B cell (primary cell): Measurements from ENCODE around the gene SUGCT. TPM values are rescaled to one million over a fixed set of nuclear protein-coding genes. Genes with fewer than 3 reads are reported as not detected.

Experiments
- ATAC-seq: fragments of 200-7000 bp; cut with Tn5 transposase; one replicate; pipeline ENCODE4 v1.10.0; 2021; ENCODE audit warnings: low read depth, mild to moderate bottlenecking, moderate number of reproducible peaks, moderate library complexity
- CTCF ChIA-PET: fragments of 350-600 bp; sonication (Branson Sonifier 250); formaldehyde crosslinking; loops from one replicate; lab custom pipeline; 2021; ENCODE audit warnings: antibody characterized with exemption, inconsistent platforms; lab: Charles Lee
- POLR2A ChIA-PET: fragments of 350-600 bp; sonication (Branson Sonifier 250); formaldehyde crosslinking; loops from one replicate; lab custom pipeline; 2021; ENCODE audit warnings: antibody characterized with exemption; lab: Charles Lee
- DNase-seq: peaks from one replicate; pipeline ENCODE4 v3.0.0; 2013
- H2AFZ ChIP-seq: 2 replicates; pipeline ENCODE4 v1.6.1; 2012; ENCODE audit warnings: mild to moderate bottlenecking, low read depth, low read length; ENCODE audit not compliant: insufficient read depth, poor library complexity, severe bottlenecking
- H3K27ac ChIP-seq, 2 donors: 1 replicate in 1 of 2; 2 replicates in 1 of 2; pipeline ENCODE4 v1.5.1; 2012 to 2013; ENCODE audit warnings: low read length in 2 of 2, mild to moderate bottlenecking in 2 of 2, moderate library complexity in 1 of 2
- H3K27me3 ChIP-seq, 4 experiments: fragments of 200-600 bp in 1 of 4; sonication (generic) in 1 of 4; replicated peaks in 1 of 4; 1 replicate in 2 of 4; 2 replicates in 2 of 4; pipeline versions ENCODE4 v1.6.1 to v1.7.0; 2013 to 2016; ENCODE audit warnings: low read length in 3 of 4, mild to moderate bottlenecking in 2 of 4, mixed read lengths in 1 of 4, moderate library complexity in 1 of 4; ENCODE audit not compliant: insufficient read depth in 4 of 4, control insufficient read depth in 3 of 4; ENCODE audit errors: control extremely low read depth in 1 of 4
- H3K36me3 ChIP-seq, 2 experiments: replicated peaks in 1 of 2; 1 replicate in 1 of 2; 2 replicates in 1 of 2; pipeline versions ENCODE4 v1.6.1 to v1.7.1; 2013; ENCODE audit warnings: low read length in 1 of 2; ENCODE audit not compliant: insufficient read depth in 2 of 2, control insufficient read depth in 1 of 2; ENCODE audit errors: control extremely low read depth in 1 of 2, extremely low read depth in 1 of 2
- H3K4me1 ChIP-seq, 2 donors: fragments of 200-600 bp in 1 of 2; sonication (generic) in 1 of 2; 1 replicate in 1 of 2; 2 replicates in 1 of 2; pipeline versions ENCODE4 v1.5.1 to v1.6.1; 2013 to 2017; ENCODE audit warnings: low read length in 2 of 2; ENCODE audit not compliant: control insufficient read depth in 2 of 2, insufficient read depth in 2 of 2
- H3K4me2 ChIP-seq: replicated peaks from 2 replicates; pipeline ENCODE3; 2012; ENCODE audit warnings: mild to moderate bottlenecking, low read depth, low read length; ENCODE audit not compliant: poor library complexity, severe bottlenecking
- H3K4me3 ChIP-seq, 5 experiments: fragments of 200-600 bp in 1 of 5; sonication (generic) in 1 of 5; 1 replicate in 3 of 5; 2 replicates in 2 of 5; pipeline versions ENCODE4 v1.5.1 to v1.7.0; 2011 to 2016; ENCODE audit warnings: low read length in 4 of 5, mild to moderate bottlenecking in 4 of 5, low read depth in 2 of 5, control low read depth in 1 of 5, moderate library complexity in 1 of 5; ENCODE audit not compliant: insufficient read depth in 1 of 5; ENCODE audit errors: control extremely low read depth in 1 of 5, extremely low read depth in 1 of 5
- H3K79me2 ChIP-seq: fragments of 200-600 bp; sonication (generic); one replicate; pipeline ENCODE4 v1.6.0; 2016; ENCODE audit warnings: low read length; ENCODE audit not compliant: control insufficient read depth, insufficient read depth
- H3K9ac ChIP-seq: fragments of 200-600 bp; sonication (generic); 2 replicates; pipeline ENCODE4 v1.6.1; 2017; ENCODE audit warnings: mild to moderate bottlenecking, low read length, moderate library complexity
- H3K9me3 ChIP-seq, 3 donors: one replicate each; pipeline versions ENCODE4 v1.6.1 to v1.7.1; 2013; ENCODE audit warnings: low read length in 2 of 3; ENCODE audit not compliant: control insufficient read depth in 2 of 3, insufficient read depth in 1 of 3; ENCODE audit errors: control extremely low read depth in 1 of 3
- H4K20me1 ChIP-seq: 2 replicates; pipeline ENCODE4 v1.6.0; 2012; ENCODE audit warnings: mild to moderate bottlenecking, low read length; ENCODE audit not compliant: insufficient read depth, control insufficient read depth, poor library complexity, severe bottlenecking
- H3K27ac Mint-ChIP-seq: one replicate; pipeline ENCODE4 v1.8.0; 2021; ENCODE audit warnings: mixed read lengths
- H3K27me3 Mint-ChIP-seq: one replicate; pipeline ENCODE4 v1.8.0; 2021; ENCODE audit warnings: mixed read lengths
- H3K4me1 Mint-ChIP-seq: one replicate; pipeline ENCODE4 v1.8.0; 2021; ENCODE audit warnings: mixed read lengths
- H3K4me3 Mint-ChIP-seq: one replicate; pipeline ENCODE4 v1.8.0; 2021; ENCODE audit warnings: mixed read lengths
- H3K9me3 Mint-ChIP-seq: one replicate; pipeline ENCODE4 v1.8.0; 2022; ENCODE audit warnings: mixed read lengths; ENCODE audit not compliant: insufficient read depth
- EZH2 ChIP-seq: IDR thresholded peaks from 2 replicates; pipeline ENCODE4 v1.6.1; 2012; ENCODE audit warnings: borderline replicate concordance, low read depth, mild to moderate bottlenecking, moderate library complexity, low read length; ENCODE audit not compliant: insufficient read depth, poor library complexity, severe bottlenecking
- WGBS: methylation state at CpG from one replicate; pipeline ENCODE4 v1.1.5; 2013; ENCODE audit warnings: missing lambda C conversion rate; ENCODE audit not compliant: insufficient coverage; 5-methylcytosine and 5-hydroxymethylcytosine counted together
- intact Hi-C: fragments of 100-400 bp; cut with micrococcal nuclease; formaldehyde crosslinking; loops from one replicate; pipeline ENCODE4 v1.10.0; 2022
- polyA plus RNA-seq: library from polyadenylated mRNA; depleted of rRNA; stranded (reverse); fragments of >200 nt; gene quantifications from 2 replicates; pipeline ENCODE4 v1.2.3, GENCODE V29; 2012
- total RNA-seq, 2 donors: library from RNA; stranded (reverse); fragments of 120-200 nt in 1 of 2; gene quantifications; 1 replicate in 1 of 2; 2 replicates in 1 of 2; pipeline versions ENCODE4 v1.2.3 to v1.2.4, GENCODE V29; 2013 to 2022
- TF ChIP-seq, protein P1 (sequence below): fragments of 200-600 bp; IDR thresholded peaks from one replicate; pipeline ENCODE4 v1.8.0; 2022; ENCODE audit warnings: antibody characterized with exemption, mild to moderate bottlenecking

SUGCT gene
- total and polyA plus RNA-seq, 2 donors (not counting 1 experiment from before 2014, with no cell fraction given): 0.19 to 0.86 TPM

GRCh38 chr7:40288827-40289226, 154.0 kb downstream of the SUGCT start:
- Histone ChIP-seq H3K9me3 (no peaks in the 10 kb centered on the region), H3K27ac (no peak overlapping the region), H3K4me2 (no peak overlapping the region), H3K79me2 (no peaks in the 10 kb centered on the region), H3K4me1 (no peaks in the 10 kb centered on the region), H3K9ac (no peak overlapping the region), H3K4me3 (no peak overlapping the region), H2AFZ (no peak overlapping the region), H4K20me1 (no peaks in the 10 kb centered on the region), H3K27me3 (no peaks in the 10 kb centered on the region), H3K36me3 (no peaks in the 10 kb centered on the region)
- Mint-ChIP-seq H3K4me1 (no peaks in the 10 kb centered on the region), H3K27ac (no peak overlapping the region), H3K9me3 (peaks cover 1% of the 10 kb centered on the region), H3K27me3 (no peaks in the 10 kb centered on the region), H3K4me3 (no peak overlapping the region)
- TF ChIP-seq, protein P1, sequence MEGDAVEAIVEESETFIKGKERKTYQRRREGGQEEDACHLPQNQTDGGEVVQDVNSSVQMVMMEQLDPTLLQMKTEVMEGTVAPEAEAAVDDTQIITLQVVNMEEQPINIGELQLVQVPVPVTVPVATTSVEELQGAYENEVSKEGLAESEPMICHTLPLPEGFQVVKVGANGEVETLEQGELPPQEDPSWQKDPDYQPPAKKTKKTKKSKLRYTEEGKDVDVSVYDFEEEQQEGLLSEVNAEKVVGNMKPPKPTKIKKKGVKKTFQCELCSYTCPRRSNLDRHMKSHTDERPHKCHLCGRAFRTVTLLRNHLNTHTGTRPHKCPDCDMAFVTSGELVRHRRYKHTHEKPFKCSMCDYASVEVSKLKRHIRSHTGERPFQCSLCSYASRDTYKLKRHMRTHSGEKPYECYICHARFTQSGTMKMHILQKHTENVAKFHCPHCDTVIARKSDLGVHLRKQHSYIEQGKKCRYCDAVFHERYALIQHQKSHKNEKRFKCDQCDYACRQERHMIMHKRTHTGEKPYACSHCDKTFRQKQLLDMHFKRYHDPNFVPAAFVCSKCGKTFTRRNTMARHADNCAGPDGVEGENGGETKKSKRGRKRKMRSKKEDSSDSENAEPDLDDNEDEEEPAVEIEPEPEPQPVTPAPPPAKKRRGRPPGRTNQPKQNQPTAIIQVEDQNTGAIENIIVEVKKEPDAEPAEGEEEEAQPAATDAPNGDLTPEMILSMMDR: no peak
- no peak for TF ChIP-seq EZH2
- DNase-seq (no peak), ATAC-seq (no peak)
- no CpG with 5 or more reads among the region's 2 CpGs for WGBS
- ChIA-PET CTCF (no interaction called here), POLR2A (no interaction called here)
- intact Hi-C loops: no loop called here

- ChIA-PET CTCF (no interaction called here), POLR2A (no interaction called here)
- DNase-seq: no peak
- Mint-ChIP-seq H3K4me1 (no peaks in the 10 kb centered on the region), H3K4me3 (no peak overlapping the region), H3K27me3 (peaks cover 7% of the 10 kb centered on the region), H3K27ac (no peak overlapping the region), H3K9me3 (no peaks in the 10 kb centered on the region)
- no peak overlapping the region for H3K4me3 ChIP-seq
- no peak for ATAC-seq
- no peak overlapping the region for H2AFZ ChIP-seq
- H3K36me3 ChIP-seq: no peaks in the 10 kb centered on the region
- H3K79me2 ChIP-seq: no peaks in the 10 kb centered on the region
- H4K20me1 ChIP-seq: no peaks in the 10 kb centered on the region
- no peaks in the 10 kb centered on the region for H3K9me3 ChIP-seq
- H3K4me2 ChIP-seq: no peak overlapping the region
- intact Hi-C loops: no loop called here
- H3K9ac ChIP-seq: no peak overlapping the region
- no peaks in the 10 kb centered on the region for H3K4me1 ChIP-seq
- WGBS: no CpG with 5 or more reads among the region's 1 CpG
- H3K27ac ChIP-seq: no peak overlapping the region
- H3K27me3 ChIP-seq: no peaks in the 10 kb centered on the region
- TF ChIP-seq, protein P1: no peak
- no peak for TF ChIP-seq EZH2
These were observed 163.0 kb downstream of the SUGCT start for GRCh38 chr7:40297741-40298311.
